Activated CD4-positive, CD25-positive, alpha-beta regulatory T cell (primary cell): ENCODE measurements around the gene ADCY7.

Experiments
- DNase-seq, 4 experiments: peaks; one replicate each; lab custom pipeline; 2025; lab: John Stamatoyannopoulos, UW

The ADCY7 gene

GRCh38 chr16:50248845-50249244 lies 17.5 kb upstream of the ADCY7 start:
- no peak for DNase-seq

DNA sequence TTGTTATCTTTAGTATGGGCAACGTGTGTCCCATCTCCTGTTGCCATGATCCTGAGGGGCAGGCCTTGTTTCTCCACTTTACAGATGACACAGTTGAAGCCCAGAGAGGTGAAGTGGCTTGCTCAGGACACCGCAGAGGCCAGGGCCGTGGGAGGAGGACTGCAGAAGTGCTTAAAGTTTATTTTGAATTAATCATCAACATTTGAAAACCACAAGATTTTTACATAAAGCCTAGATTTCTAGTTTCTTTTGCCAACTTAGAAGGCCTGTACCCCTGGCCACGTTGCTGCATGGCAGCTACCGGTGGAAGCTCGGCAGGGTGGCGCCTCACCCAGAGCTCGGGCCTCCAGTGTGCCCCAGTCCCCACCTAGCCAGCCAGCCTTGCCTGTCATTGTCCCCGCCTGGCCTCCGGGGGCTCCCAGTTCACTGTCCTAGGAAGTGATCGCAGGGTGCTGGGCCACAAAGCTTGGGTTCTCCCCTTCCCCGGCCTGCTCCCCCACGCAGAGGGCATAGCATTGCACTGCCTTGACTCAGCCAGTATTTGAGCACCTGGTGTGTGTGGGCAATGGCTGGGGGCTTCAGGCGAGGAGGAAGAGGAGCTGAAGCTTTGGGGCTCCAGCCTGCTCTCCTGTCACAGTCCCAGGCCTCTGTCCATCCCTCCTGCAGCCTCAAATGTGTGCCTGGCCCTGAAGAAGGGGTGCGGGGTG lies 14.8 kb upstream of the ADCY7 start:
- no peak for DNase-seq

DNA sequence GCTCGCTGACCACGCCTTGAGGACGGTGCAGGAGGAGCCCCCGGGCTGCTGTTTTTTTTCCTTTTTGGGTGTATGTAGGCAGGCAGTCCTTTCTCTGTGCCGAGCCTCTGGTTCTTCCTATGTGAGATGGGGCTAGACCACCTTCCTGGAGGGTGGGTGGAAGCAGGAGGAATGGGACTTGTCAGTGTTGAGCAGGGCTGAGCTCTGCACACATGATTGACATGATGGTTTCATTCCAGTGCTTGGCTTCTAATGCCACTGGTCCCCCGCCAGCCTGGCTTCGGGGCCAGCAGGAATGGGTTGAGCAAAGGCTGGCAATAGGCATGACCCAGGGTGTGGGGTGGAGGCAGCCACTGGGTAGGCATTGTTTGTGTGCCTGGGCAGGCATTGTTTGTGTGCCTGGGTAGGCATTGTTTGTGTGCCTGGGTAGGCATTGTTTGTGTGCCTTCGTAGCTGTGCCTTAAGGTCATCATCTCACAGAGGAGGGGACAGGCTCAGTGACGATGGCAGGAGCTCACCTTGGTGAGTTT lies 14.2 kb upstream of the ADCY7 start:
- DNase-seq, result no peak

- no peak for DNase-seq
Measured at GRCh38 chr16:50252874-50253513, 13.4 kb upstream of the ADCY7 start.

GRCh38 chr16:50253514-50253910 lies 12.8 kb upstream of the ADCY7 start:
- DNase-seq, result no peak

GRCh38 chr16:50254072-50254471 lies 12.3 kb upstream of the ADCY7 start:
- DNase-seq, result no peak

DNA sequence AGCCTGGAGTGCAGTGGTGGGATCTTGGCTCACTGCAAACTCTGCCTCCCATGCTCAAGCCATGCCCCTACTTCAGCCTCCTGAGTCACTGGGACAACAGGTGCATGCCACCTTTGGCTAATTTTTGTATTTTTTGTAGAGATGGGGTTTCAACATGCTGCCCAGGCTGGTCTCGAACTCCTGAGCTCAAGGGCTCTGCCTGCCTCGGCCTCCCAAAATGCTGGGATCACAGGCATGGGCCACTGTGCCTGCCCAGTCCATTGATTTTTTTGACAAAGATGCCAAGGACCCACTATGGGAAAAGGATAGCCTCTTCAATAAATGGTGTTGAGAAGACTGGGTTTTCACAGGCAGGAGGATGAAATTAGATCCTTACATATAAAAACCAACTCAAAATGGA lies 10.8 kb upstream of the ADCY7 start:
- no peak for DNase-seq

GRCh38 chr16:50256604-50257003 lies 9.7 kb upstream of the ADCY7 start:
- DNase-seq, result no peak

- no peak for DNase-seq
Measured at GRCh38 chr16:50257876-50258275, 8.5 kb upstream of the ADCY7 start.

DNA sequence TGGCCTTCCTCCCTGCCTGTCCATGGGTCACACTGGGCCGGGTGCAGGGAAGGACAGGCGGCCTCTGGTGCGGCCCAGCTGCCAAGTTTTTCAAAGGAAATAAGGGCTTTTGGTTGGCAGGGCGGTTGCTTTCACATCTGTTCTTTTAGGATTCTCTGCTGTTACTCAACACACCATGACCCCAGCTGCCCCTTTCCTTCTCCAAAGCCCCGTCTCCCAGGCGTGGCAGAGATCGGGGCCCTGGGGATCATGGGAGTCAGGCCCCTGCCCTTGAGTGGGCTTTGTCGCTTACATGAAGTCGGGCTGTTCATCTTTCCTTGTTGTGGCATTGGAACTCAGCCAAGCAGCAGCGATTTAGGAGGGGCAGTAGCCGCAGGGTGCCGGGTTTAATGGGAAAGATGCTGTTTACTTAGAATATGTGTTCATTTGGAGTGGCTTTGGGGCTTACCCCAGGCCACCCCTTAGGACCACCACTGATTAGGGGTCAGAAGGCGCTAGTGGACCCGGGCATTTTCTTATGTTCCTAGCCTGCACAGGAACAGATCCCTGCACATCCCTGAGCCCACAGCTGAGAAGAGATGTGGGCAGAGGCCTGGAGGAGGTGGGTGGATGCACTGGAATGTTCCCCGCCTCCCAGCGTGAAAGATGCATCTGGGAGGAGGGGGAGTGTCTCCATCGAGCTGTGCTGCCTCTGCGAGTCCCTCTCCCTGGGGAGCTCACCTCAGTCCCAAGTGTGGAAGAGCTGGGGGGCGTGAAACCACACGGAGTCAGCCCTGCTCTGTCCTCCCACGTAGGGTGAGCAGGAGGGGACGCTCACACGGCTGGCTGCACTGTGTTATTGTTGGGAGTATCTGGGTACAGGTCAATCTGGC lies 6.8 kb upstream of the ADCY7 start:
- no peak for DNase-seq

- no peak for DNase-seq
Measured at GRCh38 chr16:50260206-50261159, 5.9 kb upstream of the ADCY7 start.

DNA sequence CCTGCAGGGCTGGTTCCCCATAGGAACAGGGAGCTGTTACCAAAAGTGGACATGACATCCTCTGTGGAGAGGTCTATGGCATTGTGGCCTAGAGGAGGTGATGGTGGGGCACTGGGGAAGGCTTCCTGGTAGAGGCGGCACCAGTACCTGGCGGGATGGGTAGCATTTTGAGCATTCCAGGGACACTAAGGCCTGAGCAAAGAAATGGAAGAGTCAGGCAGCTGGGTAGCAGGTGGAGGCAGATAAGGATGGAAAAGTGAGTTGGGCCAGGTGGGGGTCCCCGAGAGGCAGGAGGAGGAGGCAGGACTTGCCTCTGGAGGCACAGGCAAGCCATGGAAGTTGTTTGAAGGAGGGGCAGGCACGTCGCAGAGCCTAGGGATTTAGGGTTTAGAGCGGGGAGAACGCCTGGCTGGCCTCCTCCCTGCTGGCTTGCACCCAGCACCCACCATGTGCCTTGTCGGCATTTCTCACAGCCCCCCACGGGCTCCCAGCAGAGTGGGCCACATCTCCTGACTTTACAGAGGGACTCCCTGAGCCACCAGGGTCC lies 5.1 kb upstream of the ADCY7 start:
- no peak for DNase-seq

- no peak for DNase-seq
Measured at GRCh38 chr16:50261707-50262235, 4.6 kb upstream of the ADCY7 start.

GRCh38 chr16:50263060-50263909 lies 3.1 kb upstream of the ADCY7 start:
- no peak for DNase-seq

GRCh38 chr16:50263940-50264929 lies 2.1 kb upstream of the ADCY7 start:
- DNase-seq, result no peak

DNA sequence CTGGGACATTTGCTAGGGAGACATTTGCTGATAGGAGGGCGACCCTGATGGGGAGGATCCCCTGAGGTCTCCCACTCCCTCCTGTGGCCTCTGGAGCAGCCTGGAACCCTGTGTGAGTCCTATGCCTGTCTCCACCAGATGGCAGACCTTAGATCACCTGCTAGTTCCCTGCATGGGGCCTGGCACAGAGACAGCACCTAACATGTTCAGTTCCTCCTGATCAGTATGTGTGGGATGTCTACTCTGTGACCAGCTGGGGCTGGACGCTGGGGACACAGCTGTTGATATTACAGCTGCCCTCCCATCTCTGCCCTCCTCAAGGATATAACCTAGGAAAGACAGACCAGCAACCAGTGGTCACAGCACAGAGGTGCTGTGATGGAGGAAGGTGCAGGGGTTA lies 1.1 kb upstream of the ADCY7 start:
- DNase-seq, result no peak

GRCh38 chr16:50265716-50266336 lies 525 bp upstream of the ADCY7 start:
- no peak for DNase-seq

- no peak for DNase-seq
Measured at GRCh38 chr16:50267151-50267631, 840 bp downstream of the ADCY7 start.
